GM12874 (cell line): ENCODE data around the gene PLXNB3.

ENCODE experiments used
- CTCF ChIP-seq: IDR thresholded peaks from 2 replicates; pipeline ENCODE4 v1.5.1; 2011; ENCODE audit warnings: low read depth, mild to moderate bottlenecking, control low read depth, low read length, moderate library complexity; ENCODE audit not compliant: insufficient read depth

PLXNB3 gene

GRCh38 chrX:153820601-153821000 is 56.6 kb downstream of the PLXNB3 start:
- no peak for TF ChIP-seq CTCF

- no peak for TF ChIP-seq CTCF
Measured at GRCh38 chrX:153821066-153821465, 57.0 kb downstream of the PLXNB3 start.

GRCh38 chrX:153824348-153824747 is 60.3 kb downstream of the PLXNB3 start:
- TF ChIP-seq CTCF, result no peak

GRCh38 chrX:153825042-153825441 is 61.0 kb downstream of the PLXNB3 start:
- TF ChIP-seq CTCF, result no peak
